Measurements from ENCODE around the gene MKRN1.
"Not testable (repeated sequence)": the region's sequence is repeated elsewhere in the genome, so short reads cannot be mapped to it uniquely, and the experiment has no call there.

The MKRN1 gene

GRCh38 chr7:140484951-140485499 is 5.7 kb upstream of the MKRN1 start:
- no peak for DNase-seq

DNA sequence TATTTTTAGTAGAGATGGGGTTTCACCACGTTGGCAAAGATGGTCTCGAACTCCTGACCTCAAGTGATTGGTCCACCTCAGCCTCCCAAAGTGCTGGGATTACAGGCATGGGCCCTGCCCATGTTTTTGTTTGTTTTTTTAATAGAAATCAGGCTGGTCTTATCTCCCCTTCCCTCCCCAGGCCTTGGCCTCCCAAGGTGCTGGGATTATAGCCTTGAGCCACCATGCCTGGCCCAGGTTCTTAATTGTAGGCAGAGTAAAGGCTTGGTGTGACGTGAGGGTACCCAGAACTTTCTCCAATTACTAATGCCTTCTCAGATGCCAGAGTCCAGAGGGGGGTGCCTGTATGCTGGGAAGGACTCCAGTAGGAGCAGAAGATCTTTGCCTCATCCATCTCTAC is 5.2 kb upstream of the MKRN1 start:
- no peak for DNase-seq

GRCh38 chr7:140479739-140480084 is 407 bp upstream of the MKRN1 start:
- no peak for DNase-seq

DNA sequence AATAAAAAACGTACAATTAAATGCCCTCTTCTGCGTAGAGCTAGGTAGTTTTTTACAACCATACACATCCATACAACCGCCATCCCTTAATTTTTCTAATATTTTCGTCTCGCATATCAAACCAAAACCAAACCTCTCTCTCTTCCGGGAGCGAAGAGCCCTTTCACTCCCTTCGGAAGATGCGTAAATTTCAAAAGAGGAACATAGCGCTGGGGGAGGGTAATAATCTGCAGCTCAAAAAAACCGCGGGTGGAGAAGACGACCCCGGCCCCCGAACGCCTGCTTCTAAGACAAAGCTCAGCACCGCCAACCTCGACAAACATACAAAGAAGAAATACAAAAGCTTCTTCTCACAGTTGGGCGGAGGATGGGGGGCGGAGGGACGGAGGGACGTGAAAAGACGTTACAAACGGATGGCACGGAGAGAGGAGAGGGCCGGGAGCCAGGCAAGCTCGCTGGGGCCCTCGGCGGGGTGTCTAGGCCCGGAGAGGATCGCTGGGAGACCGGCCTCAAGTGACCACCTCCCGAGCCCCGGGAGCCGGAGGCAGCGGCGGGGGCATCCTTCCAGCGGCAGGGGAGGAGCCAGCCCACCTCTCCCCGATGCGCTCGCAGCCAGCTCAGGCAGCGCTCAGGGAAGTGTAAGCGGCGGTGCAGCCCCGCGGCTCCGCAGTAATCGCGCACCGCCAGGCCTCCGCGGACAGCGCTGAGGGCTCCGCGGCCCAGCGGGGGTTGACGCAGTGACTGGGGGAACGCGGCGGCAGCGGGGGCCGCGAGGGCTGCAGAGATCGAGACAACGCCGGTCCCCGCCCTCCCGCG is 851 bp downstream of the MKRN1 start:
- DNase-seq = peak; percentile 38

DNA sequence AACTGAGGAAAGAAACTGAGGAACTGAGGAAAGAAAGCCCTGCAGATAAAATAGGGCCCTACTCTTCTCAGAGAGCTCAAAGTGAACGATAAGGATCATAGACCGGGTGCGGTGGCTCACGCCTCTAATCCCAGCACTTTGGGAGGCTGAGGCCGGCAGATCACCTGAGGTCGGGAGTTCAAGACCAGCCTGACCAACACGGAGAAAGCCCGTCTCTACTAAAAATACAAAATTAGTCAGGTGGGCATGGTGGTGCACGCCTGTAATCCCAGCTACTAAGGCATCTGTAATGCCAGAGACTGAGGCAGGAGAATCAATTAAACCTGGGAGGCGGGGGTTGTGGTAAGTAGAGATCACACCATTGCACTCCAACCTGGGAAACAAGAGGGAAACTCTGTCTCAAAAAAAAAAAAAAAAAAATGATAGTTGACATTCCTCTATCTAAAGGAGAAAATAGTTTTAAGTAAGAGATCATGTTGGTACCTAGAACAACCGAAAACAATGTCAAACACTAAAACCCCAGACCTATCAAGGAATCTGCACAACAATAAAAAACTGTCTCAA is 2.5 kb downstream of the MKRN1 start:
- no peak for DNase-seq

- peak; percentile 54 for DNase-seq
Measured at GRCh38 chr7:140475747-140476333, 3.5 kb downstream of the MKRN1 start.

- no peak for DNase-seq
Measured at GRCh38 chr7:140463111-140463510, 16.2 kb downstream of the MKRN1 start.

DNA sequence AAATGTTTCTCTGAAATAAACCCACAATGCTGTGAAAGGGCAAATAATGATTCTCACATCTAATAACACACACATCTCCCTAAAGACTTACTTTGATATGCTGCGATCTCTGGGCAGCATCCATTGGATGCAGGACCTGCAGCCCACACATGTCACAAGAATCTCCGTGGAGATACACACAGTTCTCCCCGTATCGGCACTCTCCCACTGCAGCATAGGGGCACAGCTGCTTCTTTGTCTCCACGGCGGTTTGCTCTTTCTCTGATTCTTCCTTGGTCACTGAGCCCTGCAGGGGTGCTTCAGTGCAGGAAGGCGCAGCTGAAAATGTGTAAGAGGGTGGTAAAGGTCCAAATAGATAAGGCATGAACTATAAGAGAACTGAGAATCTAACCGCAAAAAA is 20.4 kb downstream of the MKRN1 start:
- no peak for DNase-seq

- DNase-seq = no peak
Measured at GRCh38 chr7:140458201-140458600, 21.1 kb downstream of the MKRN1 start.

DNA sequence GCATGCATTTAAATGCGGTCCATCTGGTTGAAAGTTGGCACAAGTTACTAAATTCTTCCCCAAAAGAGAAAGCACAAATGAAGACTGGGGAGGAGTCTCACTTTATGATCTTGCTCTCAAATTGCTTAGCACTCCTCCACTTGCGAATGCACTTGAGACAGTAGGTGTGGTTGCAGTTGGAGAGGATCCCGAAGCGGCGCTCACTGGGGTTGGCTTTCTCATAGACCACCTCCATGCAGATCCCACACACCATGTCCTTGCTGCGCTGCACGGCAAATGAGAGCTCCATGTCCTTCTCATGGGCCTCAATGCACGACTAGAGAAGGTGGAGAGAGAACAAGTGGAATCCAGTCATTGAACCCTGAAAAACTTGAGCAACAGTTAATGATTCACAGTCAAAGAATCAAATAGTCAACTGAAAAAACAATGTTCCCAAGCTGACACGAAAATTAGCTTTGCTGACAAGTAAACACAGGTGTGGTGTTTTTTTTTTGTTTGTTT is 22.7 kb downstream of the MKRN1 start:
- no peak for DNase-seq

DNA sequence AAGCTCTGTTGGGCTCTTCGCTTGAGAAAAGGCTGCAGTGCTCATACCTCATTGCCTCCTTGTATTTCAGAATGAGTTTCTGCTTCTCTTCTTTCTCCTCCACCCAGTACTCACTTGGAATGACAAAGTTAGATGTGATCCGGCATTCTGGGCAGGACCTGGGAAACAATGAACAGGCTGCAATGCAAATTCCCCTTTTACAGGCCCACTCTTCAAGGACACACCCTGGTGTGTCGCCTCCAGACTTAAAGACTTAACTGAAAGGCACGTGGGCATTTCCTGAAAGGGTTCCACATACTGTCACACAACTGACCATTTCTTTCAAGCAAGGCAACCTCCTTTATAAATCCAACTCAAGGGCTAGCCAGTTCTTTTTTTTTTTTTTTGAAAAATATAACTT is 23.6 kb downstream of the MKRN1 start:
- DNase-seq = no peak

DNA sequence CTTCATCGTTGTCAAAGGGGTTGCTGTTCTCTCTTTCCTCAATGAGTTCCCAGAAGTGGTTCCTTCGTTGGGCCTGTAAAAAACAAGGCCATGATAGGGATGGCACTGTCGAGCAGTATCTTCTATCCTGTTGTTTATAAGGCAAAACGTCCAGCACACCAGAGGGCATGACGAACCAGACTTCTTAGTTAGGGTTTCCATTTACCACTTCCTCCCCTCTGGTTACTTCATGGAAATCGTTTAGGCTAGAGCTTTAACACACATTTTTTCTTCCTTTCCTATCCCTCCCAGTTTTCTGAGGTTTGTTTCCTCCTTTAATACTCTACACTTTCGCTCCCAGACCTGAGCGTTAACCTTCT is 24.7 kb downstream of the MKRN1 start:
- no peak for DNase-seq

GRCh38 chr7:140453785-140454656 is 25.3 kb downstream of the MKRN1 start:
- DNase-seq = not testable (repeated sequence)

- DNase-seq = no peak
Measured at GRCh38 chr7:140453273-140453672, 26.0 kb downstream of the MKRN1 start.

DNA sequence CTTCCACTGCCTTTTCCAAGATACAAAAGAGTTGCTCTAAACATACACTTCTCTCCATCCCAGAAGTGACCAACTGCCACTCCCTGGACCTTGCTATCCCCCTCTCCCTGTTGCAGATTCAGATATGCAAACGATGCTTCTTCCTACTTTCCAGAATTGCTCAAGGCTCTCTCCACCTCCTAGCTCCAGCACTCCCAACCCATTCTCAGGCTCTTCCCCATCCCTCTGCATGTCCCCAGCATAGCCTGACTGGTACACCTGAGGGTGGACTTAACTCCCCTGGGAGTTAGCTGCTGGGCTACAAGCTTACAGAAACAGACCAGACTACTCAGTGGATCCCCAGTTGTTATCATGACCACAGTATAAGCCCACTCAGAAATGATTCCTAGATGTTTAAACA is 27.6 kb downstream of the MKRN1 start:
- DNase-seq = no peak

- DNase-seq = no peak
Measured at GRCh38 chr7:140448781-140449480, 30.4 kb downstream of the MKRN1 start.

DNA sequence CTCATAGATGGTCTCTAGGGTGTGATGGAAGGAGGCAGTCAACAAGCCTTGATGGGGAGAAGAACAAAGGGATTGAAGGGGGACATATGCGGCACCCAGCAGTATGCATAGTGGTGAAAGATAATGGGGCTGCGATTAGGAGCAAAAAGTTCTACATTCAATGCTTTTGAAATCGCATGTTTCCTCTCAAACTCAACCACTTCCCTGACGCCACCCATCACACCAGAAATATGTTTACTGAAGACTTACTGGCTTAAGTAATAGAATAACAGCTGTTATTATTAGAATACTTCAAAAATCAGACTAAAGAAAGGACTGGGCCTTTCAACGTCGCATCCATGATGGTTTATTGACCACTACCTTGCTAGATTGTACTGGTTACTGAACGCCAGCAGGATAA is 31.5 kb downstream of the MKRN1 start:
- no peak for DNase-seq

DNA sequence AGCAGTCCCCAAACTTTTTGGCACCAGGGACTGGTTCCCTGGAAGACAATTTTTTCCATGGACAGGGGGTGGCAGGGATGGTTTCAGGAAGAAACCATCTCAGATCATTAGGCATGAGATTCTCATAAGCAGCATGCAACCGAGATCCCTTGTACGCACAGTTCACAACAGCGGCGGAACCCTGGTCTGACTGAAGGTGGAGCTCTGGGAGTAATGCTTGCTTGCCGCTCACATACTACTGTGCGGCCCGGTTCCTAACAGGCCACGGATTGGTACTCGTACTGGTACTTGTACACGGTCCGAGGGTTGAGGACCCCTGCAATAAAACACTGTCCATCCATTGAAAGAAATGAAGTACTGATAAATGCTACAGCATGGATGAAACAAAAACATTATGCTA is 32.8 kb downstream of the MKRN1 start:
- DNase-seq = no peak

GRCh38 chr7:140441519-140441918 is 37.8 kb downstream of the MKRN1 start:
- no peak for DNase-seq

- no peak for DNase-seq
Measured at GRCh38 chr7:140440593-140440992, 38.7 kb downstream of the MKRN1 start.

DNA sequence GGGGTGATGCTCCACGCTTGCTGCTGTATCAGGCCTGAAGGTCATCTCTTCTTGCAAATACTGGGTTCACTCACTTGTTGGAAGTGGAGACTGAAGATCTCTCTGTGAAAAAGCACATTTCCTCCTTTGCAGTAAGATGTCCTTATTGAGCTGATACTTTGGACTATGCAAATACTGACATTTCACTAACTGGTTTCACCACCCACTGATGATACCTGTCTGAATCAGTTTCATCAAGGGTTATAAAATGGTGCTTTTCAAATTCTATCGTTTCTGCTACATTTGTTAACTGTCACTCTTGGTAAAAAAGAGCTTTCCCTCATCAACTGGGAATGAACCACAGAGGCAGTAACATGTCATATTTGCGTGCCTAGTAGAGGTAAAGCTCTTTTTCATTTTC is 39.9 kb downstream of the MKRN1 start:
- no peak for DNase-seq

- DNase-seq = no peak
Measured at GRCh38 chr7:140435252-140435895, 43.9 kb downstream of the MKRN1 start.

Data from DMS153 (cell line).